LNCaP clone FGC (cell line): ENCODE measurements around the gene WDFY1.

Experiments used
- DNase-seq: peaks from one replicate; pipeline ENCODE4 v3.0.0-alpha.2; 2011; ENCODE audit warnings: low read depth
- H3K4me3 ChIP-seq: 2 replicates; pipeline ENCODE4 v1.5.1; 2011; ENCODE audit warnings: mild to moderate bottlenecking, low read depth, low read length, control low read depth
- CTCF ChIP-seq: IDR thresholded peaks from 2 replicates; pipeline ENCODE4 v1.5.1; 2012; ENCODE audit warnings: mild to moderate bottlenecking; ENCODE audit not compliant: control insufficient read depth, insufficient read depth; ENCODE audit errors: extremely low read depth

Gene WDFY1

GRCh38 chr2:223981241-223981640, 36.1 kb upstream of the WDFY1 start:
- no peak for TF ChIP-seq CTCF
- H3K4me3 ChIP-seq, result no peak overlapping the region
- no peak for DNase-seq

GRCh38 chr2:223980803-223981202, 35.7 kb upstream of the WDFY1 start:
- no peak for TF ChIP-seq CTCF
- no peak for DNase-seq

GRCh38 chr2:223980397-223980735, 35.2 kb upstream of the WDFY1 start:
- no peak for TF ChIP-seq CTCF
- H3K4me3 ChIP-seq, result no peak overlapping the region
- DNase-seq, result no peak

More at GRCh38 chr2:223980803-223981202, 35.7 kb upstream of the WDFY1 start:
- no peak overlapping the region for H3K4me3 ChIP-seq

GRCh38 chr2:223979730-223980396, 34.7 kb upstream of the WDFY1 start:
- DNase-seq, result no peak
- no peak for TF ChIP-seq CTCF

GRCh38 chr2:223978451-223978850, 33.3 kb upstream of the WDFY1 start:
- no peak for TF ChIP-seq CTCF
- H3K4me3 ChIP-seq, result no peak overlapping the region
- no peak for DNase-seq

More at GRCh38 chr2:223979730-223980396, 34.7 kb upstream of the WDFY1 start:
- no peak overlapping the region for H3K4me3 ChIP-seq

- TF ChIP-seq CTCF, result no peak
- DNase-seq, result no peak
- no peak overlapping the region for H3K4me3 ChIP-seq
Measured at GRCh38 chr2:223976635-223977226, 31.6 kb upstream of the WDFY1 start.

- no peak for TF ChIP-seq CTCF
- DNase-seq, result no peak
- no peak overlapping the region for H3K4me3 ChIP-seq
Measured at GRCh38 chr2:223973606-223974005, 28.5 kb upstream of the WDFY1 start.
